H1 (cell line): Measurements from ENCODE around the gene POMT2. TPM values are rescaled to one million over a fixed set of nuclear protein-coding genes. Genes with fewer than 3 reads are reported as not detected.

Experiments
- CTCF ChIA-PET: fragments of 300-600 bp; sonication (Branson Sonifier 250); formaldehyde crosslinking; loops from one replicate; lab custom pipeline; 2021; ENCODE audit not compliant: partially characterized antibody; lab: Charles Lee
- POLR2A ChIA-PET: fragments of 300-600 bp; sonication (Branson Sonifier 250); formaldehyde crosslinking; loops from one replicate; lab custom pipeline; 2021; ENCODE audit warnings: inconsistent platforms; ENCODE audit not compliant: partially characterized antibody; lab: Charles Lee
- DNase-seq, 2 experiments: peaks; one replicate each; pipeline versions ENCODE4 v3.0.0 to v3.0.0-alpha.2; 2010 to 2022; ENCODE audit warnings: low spot score in 2 of 2, low read depth in 1 of 2, mixed read lengths in 1 of 2
- FAIRE-seq: peaks from 2 replicates; lab custom pipeline; 2011; peaks lifted over from hg19 to GRCh38; lab: Jason Lieb, UNC
- H2AFZ ChIP-seq: 2 replicates; pipeline ENCODE4 v1.8.1; 2012; ENCODE audit warnings: low read length, inconsistent platforms
- H2AK5ac ChIP-seq: 2 replicates; pipeline ENCODE4 v1.6.1; 2013; ENCODE audit warnings: low read depth, low read length
- H2BK120ac ChIP-seq: replicated peaks from 2 replicates; pipeline ENCODE3; 2013; ENCODE audit warnings: low read depth, low read length, inconsistent platforms
- H2BK12ac ChIP-seq: 2 replicates; pipeline ENCODE4 v1.6.1; 2013; ENCODE audit warnings: low read depth, low read length
- H2BK15ac ChIP-seq: 2 replicates; pipeline ENCODE4 v1.6.1; 2013; ENCODE audit warnings: low read length
- H2BK20ac ChIP-seq: 2 replicates; pipeline ENCODE4 v1.6.1; 2013; ENCODE audit warnings: low read length
- H2BK5ac ChIP-seq: 2 replicates; pipeline ENCODE4 v1.6.1; 2013; ENCODE audit warnings: low read depth, low read length
- H3K14ac ChIP-seq: 2 replicates; pipeline ENCODE4 v1.6.1; 2013; ENCODE audit warnings: inconsistent platforms; ENCODE audit not compliant: insufficient read length
- H3K18ac ChIP-seq: 2 replicates; pipeline ENCODE4 v1.6.1; 2013; ENCODE audit warnings: low read length; ENCODE audit errors: extremely low read depth
- H3K23ac ChIP-seq: 2 replicates; pipeline ENCODE4 v1.6.1; 2013; ENCODE audit warnings: inconsistent platforms; ENCODE audit not compliant: insufficient read length
- H3K23me2 ChIP-seq: 2 replicates; pipeline ENCODE4 v1.6.1; 2013; ENCODE audit warnings: low read depth, low read length
- H3K27ac ChIP-seq: 2 replicates; pipeline ENCODE4 v1.6.1; 2011; ENCODE audit warnings: low read depth, low read length, inconsistent platforms
- H3K27me3 ChIP-seq, 4 experiments: replicated peaks in 1 of 4; 1 replicate in 1 of 4; 2 replicates in 3 of 4; pipeline versions ENCODE4 v1.6.1 to v1.8.1; 2011 to 2013; ENCODE audit warnings: low read length in 3 of 4, mild to moderate bottlenecking in 3 of 4, inconsistent platforms in 2 of 4, mixed read lengths in 2 of 4, moderate library complexity in 1 of 4; ENCODE audit not compliant: control insufficient read depth in 3 of 4, insufficient read depth in 3 of 4; ENCODE audit errors: extremely low read depth in 1 of 4
- H3K36me3 ChIP-seq, 4 experiments: 2 replicates each; pipeline versions ENCODE4 v1.6.1 to v1.8.1; 2011 to 2013; ENCODE audit warnings: mild to moderate bottlenecking in 4 of 4, low read length in 3 of 4, moderate library complexity in 2 of 4, control low read depth in 1 of 4, inconsistent platforms in 1 of 4; ENCODE audit not compliant: insufficient read depth in 4 of 4, control insufficient read depth in 2 of 4
- H3K4ac ChIP-seq: replicated peaks from 2 replicates; pipeline ENCODE3; 2013; ENCODE audit warnings: low read length, low read depth, mixed read lengths, inconsistent platforms; ENCODE audit not compliant: insufficient read length
- H3K4me1 ChIP-seq, 4 experiments: replicated peaks in 1 of 4; 1 replicate in 1 of 4; 2 replicates in 3 of 4; pipeline versions ENCODE4 v1.6.1 to v1.8.1; 2011 to 2013; ENCODE audit warnings: low read length in 3 of 4, inconsistent platforms in 2 of 4, mixed read lengths in 1 of 4; ENCODE audit not compliant: insufficient read depth in 4 of 4, control insufficient read depth in 3 of 4
- H3K4me2 ChIP-seq, 2 experiments: 2 replicates each; pipeline versions ENCODE4 v1.6.1 to v1.8.1; 2011 to 2013; ENCODE audit warnings: low read depth in 2 of 2, low read length in 2 of 2, control low read depth in 1 of 2, inconsistent platforms in 1 of 2, mild to moderate bottlenecking in 1 of 2; ENCODE audit not compliant: insufficient read depth in 1 of 2
- H3K4me3 ChIP-seq, 4 experiments: fragments of 200-600, 300-600 bp in 1 of 4; sonication (generic), shearing (Covaris generic), sonication (Bioruptor Twin) in 1 of 4; 2 replicates each; pipeline versions ENCODE4 v1.5.1 to v1.8.1; 2011 to 2016; ENCODE audit warnings: low read length in 4 of 4, low read depth in 3 of 4, control low read depth in 2 of 4, inconsistent platforms in 2 of 4, mild to moderate bottlenecking in 2 of 4, mixed read lengths in 1 of 4, moderate library complexity in 1 of 4; ENCODE audit not compliant: insufficient read depth in 2 of 4; ENCODE audit errors: extremely low read depth in 1 of 4
- H3K56ac ChIP-seq: replicated peaks from 2 replicates; pipeline ENCODE3; 2013; ENCODE audit warnings: low read depth, mild to moderate bottlenecking, mixed read lengths, low read length, inconsistent platforms; ENCODE audit not compliant: insufficient read length
- H3K79me1 ChIP-seq: 2 replicates; pipeline ENCODE4 v1.6.1; 2013; ENCODE audit warnings: low read depth, low read length, control low read depth
- H3K79me2 ChIP-seq, 2 experiments: 2 replicates each; pipeline versions ENCODE4 v1.6.1 to v1.8.1; 2012 to 2013; ENCODE audit warnings: low read length in 2 of 2, mild to moderate bottlenecking in 2 of 2, inconsistent platforms in 1 of 2; ENCODE audit not compliant: insufficient read depth in 2 of 2, control insufficient read depth in 1 of 2
- H3K9ac ChIP-seq, 4 experiments: replicated peaks in 1 of 4; 1 replicate in 1 of 4; 2 replicates in 3 of 4; pipeline versions ENCODE4 v1.6.1 to v1.8.1; 2011 to 2013; ENCODE audit warnings: low read depth in 3 of 4, low read length in 3 of 4, control low read depth in 2 of 4, mild to moderate bottlenecking in 2 of 4, moderate library complexity in 2 of 4, inconsistent platforms in 1 of 4; ENCODE audit errors: extremely low read depth in 1 of 4
- H3K9me3 ChIP-seq, 2 experiments: 2 replicates each; pipeline versions ENCODE4 v1.6.1 to v1.8.1; 2012 to 2013; ENCODE audit warnings: mild to moderate bottlenecking in 2 of 2, moderate library complexity in 2 of 2, control low read depth in 1 of 2, inconsistent platforms in 1 of 2, low read depth in 1 of 2, low read length in 1 of 2, mixed read lengths in 1 of 2; ENCODE audit not compliant: insufficient read depth in 2 of 2
- H4K20me1 ChIP-seq, 2 experiments: replicated peaks in 1 of 2; 2 replicates each; pipeline versions ENCODE3 to v1.8.1; 2011 to 2013; ENCODE audit warnings: inconsistent platforms in 2 of 2, low read length in 2 of 2, mild to moderate bottlenecking in 1 of 2; ENCODE audit not compliant: insufficient read depth in 2 of 2, control insufficient read depth in 1 of 2
- H4K5ac ChIP-seq: 2 replicates; pipeline ENCODE4 v1.6.1; 2013; ENCODE audit warnings: low read length, low read depth, mixed read lengths, inconsistent platforms; ENCODE audit not compliant: insufficient read length
- H4K8ac ChIP-seq: 2 replicates; pipeline ENCODE4 v1.8.0; 2013; ENCODE audit warnings: mild to moderate bottlenecking, moderate library complexity, low read length, inconsistent platforms; ENCODE audit not compliant: insufficient read depth; ENCODE audit errors: extremely low read depth
- H4K91ac ChIP-seq: replicated peaks from 2 replicates; pipeline ENCODE3; 2013; ENCODE audit warnings: low read length, mixed read lengths, inconsistent platforms; ENCODE audit not compliant: insufficient read length
- BRCA1 ChIP-seq: IDR thresholded peaks from 2 replicates; pipeline ENCODE4 v1.6.1; 2012; ENCODE audit warnings: low read depth, low read length, improper control_type of control experiment
- CBX8 ChIP-seq: fragments of 300-800, 300-1000 bp; sonication (generic); IDR thresholded peaks from 2 replicates; pipeline ENCODE4 v1.7.1; 2016; ENCODE audit warnings: low read depth, low read length, borderline replicate concordance
- EZH2 ChIP-seq: fragments of 200-600 bp; sonication (generic); IDR thresholded peaks from 2 replicates; pipeline ENCODE4 v1.7.1; 2012; ENCODE audit warnings: low read depth, mild to moderate bottlenecking, moderate library complexity, low read length, inconsistent platforms; ENCODE audit not compliant: severe bottlenecking
- HDAC2 ChIP-seq, 2 experiments: fragments of 300-600 bp in 1 of 2; sonication (generic) in 1 of 2; IDR thresholded peaks; 2 replicates each; pipeline ENCODE4 v1.6.1; 2011 to 2012; ENCODE audit warnings: low read depth in 2 of 2, low read length in 2 of 2, mild to moderate bottlenecking in 2 of 2, moderate library complexity in 2 of 2, borderline replicate concordance in 1 of 2, inconsistent platforms in 1 of 2
- PHF8 ChIP-seq: fragments of 200-600 bp; sonication (generic); conservative IDR thresholded peaks from 2 replicates; pipeline ENCODE4 v1.7.1; 2012; ENCODE audit warnings: low read depth, mild to moderate bottlenecking, inconsistent platforms, low read length, moderate library complexity
- TEAD4 ChIP-seq: IDR thresholded peaks from 2 replicates; pipeline ENCODE4 v1.6.1; 2012; ENCODE audit warnings: low read depth, low read length, inconsistent platforms, mixed read lengths
- WGBS, 2 experiments: shearing (Covaris generic) in 1 of 2; methylation state at CpG; one replicate each; pipeline versions ENCODE4 v1.1.6 to v1.1.7; 2013 to 2015; ENCODE audit warnings: low lambda C conversion rate in 2 of 2, mixed read lengths in 2 of 2, inconsistent platforms in 1 of 2, low coverage in 1 of 2, missing lambda C conversion rate in 1 of 2; ENCODE audit not compliant: insufficient replicate concordance in 2 of 2, insufficient coverage in 1 of 2, insufficient read length in 1 of 2; ENCODE audit errors: extremely low coverage in 1 of 2, missing lambda C conversion rate in 1 of 2; 5-methylcytosine and 5-hydroxymethylcytosine counted together
- polyA plus RNA-seq, 7 experiments: library from polyadenylated mRNA; depleted of rRNA in 3 of 7; stranded (reverse) in 5 of 7; unstranded in 2 of 7; fragments of >200 nt in 5 of 7; fragments of 200-250 nt in 2 of 7; gene quantifications; 1 replicate in 5 of 7; 2 replicates in 1 of 7; 4 replicates in 1 of 7; pipeline versions ENCODE4 v1.2.1 to v1.2.3, GENCODE V29; 2011 to 2013; ENCODE audit warnings: missing spikeins in 2 of 7, mixed read lengths in 2 of 7
- total RNA-seq: library from RNA; stranded (reverse); fragmentation: NEBNext Ultra II Directional; extraction: Animal tissue kit (Norgen Biotek cat#: 25700); gene quantifications from 2 replicates; pipeline ENCODE4 v1.2.1, GENCODE V29; 2021
- TF ChIP-seq, protein P1 (sequence below): IDR thresholded peaks from 2 replicates; pipeline ENCODE4 v1.6.1; 2011; ENCODE audit warnings: low read depth, mild to moderate bottlenecking, low read length; ENCODE audit not compliant: insufficient read depth

The POMT2 gene
- total and polyA plus RNA-seq, 2 of the 8 experiments (the other 6 are each of a cell fraction or from before 2014, with no cell fraction given), result 20.8 to 44.9 TPM

DNA sequence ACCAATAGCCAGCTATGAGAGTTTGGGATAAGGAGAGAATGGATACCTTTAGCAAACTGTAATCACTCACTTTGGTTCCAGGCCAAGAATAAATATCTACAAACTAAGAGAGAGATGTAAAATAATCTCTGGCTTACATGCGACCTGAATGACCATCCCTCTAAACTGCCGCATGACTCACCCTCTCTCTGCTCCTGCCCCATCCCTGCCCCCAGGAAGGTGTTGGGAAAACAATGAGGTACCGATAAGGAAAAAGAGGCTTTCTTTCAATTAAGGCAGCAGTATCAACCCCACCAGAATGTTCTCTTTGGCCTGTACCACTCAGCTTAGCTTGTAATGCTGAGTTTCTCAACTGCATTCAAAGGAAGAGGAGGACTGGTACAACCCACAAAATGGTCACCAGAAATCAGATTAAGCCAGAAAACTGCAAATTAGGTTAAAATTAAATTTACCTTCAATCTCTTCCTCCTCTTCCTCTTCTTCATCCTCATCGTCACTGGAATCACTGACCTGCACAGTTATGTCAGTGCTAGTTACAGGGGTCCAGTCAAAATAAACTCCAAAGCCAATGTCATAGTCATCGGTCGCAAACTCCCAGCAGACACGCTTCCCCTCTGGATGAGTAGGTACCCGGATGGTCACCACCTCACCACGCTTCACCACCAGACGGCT, 22.2 kb upstream of the POMT2 start:
- H3K4me1 ChIP-seq, result peaks cover 5 to 12% (median 9%) of the 10 kb centered on the region in 4 experiments; a peak in 6 of 7 replicates
- no peaks in the 10 kb centered on the region for H3K79me1 ChIP-seq
- H4K20me1 ChIP-seq, result no peaks in the 10 kb centered on the region
- no peaks in the 10 kb centered on the region for H3K23me2 ChIP-seq
- no peak overlapping the region for H2AK5ac ChIP-seq
- H3K56ac ChIP-seq, result no peak overlapping the region
- DNase-seq, result peak in 1 of 2 experiments; percentile 33
- H3K4me3 ChIP-seq, result no peak overlapping the region
- no peak overlapping the region for H4K5ac ChIP-seq
- ChIA-PET POLR2A (interaction anchor here (1.3 to 1.7 kb wide), 2 partner anchors 10 to 14 kb away, joined by 4 to 5 read pairs; no protein-coding TSS in a partner anchor), CTCF (interaction anchor here (0.6 to 1.7 kb wide), 2 partner anchors 47 to 66 kb away, joined by 4 to 5 read pairs; no protein-coding TSS in a partner anchor)
- H2BK12ac ChIP-seq, result no peak overlapping the region
- no peak overlapping the region for H2BK5ac ChIP-seq
- H3K14ac ChIP-seq, result no peak overlapping the region
- no peak overlapping the region for H2BK20ac ChIP-seq
- H3K4me2 ChIP-seq, result no peak overlapping the region
- no peak for TF ChIP-seq BRCA1
- no peak for TF ChIP-seq TEAD4
- TF ChIP-seq, protein P1, sequence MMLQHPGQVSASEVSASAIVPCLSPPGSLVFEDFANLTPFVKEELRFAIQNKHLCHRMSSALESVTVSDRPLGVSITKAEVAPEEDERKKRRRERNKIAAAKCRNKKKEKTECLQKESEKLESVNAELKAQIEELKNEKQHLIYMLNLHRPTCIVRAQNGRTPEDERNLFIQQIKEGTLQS, result no peak
- TF ChIP-seq HDAC2 (IDR thresholded peaks at IDR 0.05; ENCODE audit: borderline replicate concordance in 1 of 2, low read depth in 2 of 2, low read length in 2 of 2), result no peak
- TF ChIP-seq EZH2, result no peak
- no peak for TF ChIP-seq PHF8
- no peak for TF ChIP-seq CBX8
- no peak overlapping the region for H4K91ac ChIP-seq
- no peak overlapping the region for H3K9ac ChIP-seq
- no peak overlapping the region for H3K27ac ChIP-seq
- H3K23ac ChIP-seq, result no peak overlapping the region
- H2AFZ ChIP-seq, result no peak overlapping the region
- H3K4ac ChIP-seq, result no peak overlapping the region
- H2BK120ac ChIP-seq, result no peak overlapping the region
- H3K27me3 ChIP-seq, result no peaks in the 10 kb centered on the region
- H3K36me3 ChIP-seq, result peaks cover 0 to 14% (median 0%) of the 10 kb centered on the region in 4 experiments; a peak in 2 of 8 replicates
- H3K18ac ChIP-seq, result peak overlapping the region; percentile 17; the same call in 1 of the 2 replicates
- no peaks in the 10 kb centered on the region for H3K79me2 ChIP-seq
- no peak overlapping the region for H2BK15ac ChIP-seq
- no peak overlapping the region for H4K8ac ChIP-seq
- 0 out of 4 replicates have a peak, but pooled peaks cover 0 to 2% of the 10 kb centered on the region in 2 experiments for H3K9me3 ChIP-seq
- 89% methylated on average over 10 of the region's 10 CpGs; no CpG with 5 or more reads in 1 of the 2 experiments for WGBS, 2 experiments
- no peak for FAIRE-seq
